H9 (cell line): Measurements from ENCODE around the gene RAB26. TPM values are rescaled to one million over a fixed set of nuclear protein-coding genes. Genes with fewer than 3 reads are reported as not detected.

Experiments used
- DNase-seq: peaks from one replicate; pipeline ENCODE4 v3.0.0-alpha.2; 2017
- H2AFZ ChIP-seq: one replicate; pipeline ENCODE4 v1.6.1; 2013; ENCODE audit warnings: mild to moderate bottlenecking, low read length, control low read depth, moderate library complexity
- H2AK5ac ChIP-seq: 2 replicates; pipeline ENCODE4 v1.6.1; 2013; ENCODE audit warnings: low read length, control low read depth, mixed read lengths; ENCODE audit not compliant: insufficient read length
- H2BK120ac ChIP-seq: one replicate; pipeline ENCODE4 v1.6.1; 2013; ENCODE audit warnings: low read depth, mild to moderate bottlenecking, low read length, control low read depth, inconsistent platforms; ENCODE audit not compliant: poor library complexity, severe bottlenecking
- H2BK12ac ChIP-seq: 2 replicates; pipeline ENCODE4 v1.6.1; 2013; ENCODE audit warnings: low read length, control low read depth, mixed read lengths, low read depth; ENCODE audit not compliant: insufficient read length
- H2BK15ac ChIP-seq: 2 replicates; pipeline ENCODE4 v1.6.1; 2013; ENCODE audit warnings: low read depth, low read length, control low read depth
- H2BK20ac ChIP-seq: one replicate; pipeline ENCODE4 v1.6.1; 2013; ENCODE audit warnings: low read depth, mild to moderate bottlenecking, low read length, control low read depth, inconsistent platforms; ENCODE audit not compliant: poor library complexity, severe bottlenecking
- H2BK5ac ChIP-seq: 2 replicates; pipeline ENCODE4 v1.6.1; 2013; ENCODE audit warnings: low read length, control low read depth, mixed read lengths; ENCODE audit not compliant: insufficient read length
- H3K14ac ChIP-seq: 2 replicates; pipeline ENCODE4 v1.6.1; 2013; ENCODE audit warnings: low read length, control low read depth; ENCODE audit not compliant: insufficient read depth
- H3K18ac ChIP-seq: 2 replicates; pipeline ENCODE4 v1.6.1; 2013; ENCODE audit warnings: low read depth, mild to moderate bottlenecking, mixed read lengths, low read length, control low read depth; ENCODE audit not compliant: insufficient read length
- H3K23ac ChIP-seq: 2 replicates; pipeline ENCODE4 v1.6.1; 2013; ENCODE audit warnings: low read length, control low read depth, mixed read lengths, low read depth; ENCODE audit not compliant: insufficient read length
- H3K23me2 ChIP-seq: 2 replicates; pipeline ENCODE4 v1.6.1; 2013; ENCODE audit warnings: low read depth, mild to moderate bottlenecking, mixed read lengths, low read length, control low read depth; ENCODE audit not compliant: insufficient read length, poor library complexity, severe bottlenecking
- H3K27ac ChIP-seq: 2 replicates; pipeline ENCODE4 v1.5.1; 2013; ENCODE audit warnings: low read length, control low read depth, mixed read lengths, low read depth; ENCODE audit not compliant: insufficient read length
- H3K27me3 ChIP-seq: 2 replicates; pipeline ENCODE4 v1.6.1; 2013; ENCODE audit warnings: low read length, control low read depth, inconsistent platforms; ENCODE audit not compliant: insufficient read depth
- H3K4ac ChIP-seq: 2 replicates; pipeline ENCODE4 v1.6.1; 2013; ENCODE audit warnings: low read depth, mild to moderate bottlenecking, control low read depth, inconsistent platforms, low read length, moderate library complexity
- H3K4me1 ChIP-seq: 2 replicates; pipeline ENCODE4 v1.6.1; 2013; ENCODE audit warnings: low read length, control low read depth, inconsistent platforms; ENCODE audit not compliant: insufficient read depth
- H3K4me2 ChIP-seq: 2 replicates; pipeline ENCODE4 v1.6.1; 2013; ENCODE audit warnings: low read length, control low read depth, mixed read lengths; ENCODE audit not compliant: insufficient read length, insufficient read depth
- H3K56ac ChIP-seq: 2 replicates; pipeline ENCODE4 v1.6.1; 2013; ENCODE audit warnings: low read depth, mild to moderate bottlenecking, mixed read lengths, low read length, control low read depth; ENCODE audit not compliant: insufficient read length
- H3K79me1 ChIP-seq: 2 replicates; pipeline ENCODE4 v1.6.1; 2013; ENCODE audit warnings: low read depth, mild to moderate bottlenecking, moderate library complexity, low read length, control low read depth, inconsistent platforms; ENCODE audit not compliant: insufficient read depth, poor library complexity, severe bottlenecking
- H3K79me2 ChIP-seq: 2 replicates; pipeline ENCODE4 v1.6.1; 2013; ENCODE audit warnings: low read length, control low read depth, inconsistent platforms; ENCODE audit not compliant: insufficient read depth
- H3K9ac ChIP-seq: 2 replicates; pipeline ENCODE4 v1.6.1; 2013; ENCODE audit warnings: low read length, control low read depth, mixed read lengths; ENCODE audit not compliant: insufficient read length; ENCODE audit errors: extremely low read depth
- H3K9me3 ChIP-seq: one replicate; pipeline ENCODE4 v1.6.1; 2013; ENCODE audit warnings: low read depth, low read length, inconsistent platforms; ENCODE audit not compliant: control insufficient read depth
- H3T11ph ChIP-seq: one replicate; pipeline ENCODE4 v1.6.1; 2013; ENCODE audit warnings: mild to moderate bottlenecking, low read length, control low read depth, inconsistent platforms
- H4K20me1 ChIP-seq: one replicate; pipeline ENCODE4 v1.6.1; 2013; ENCODE audit not compliant: control insufficient read depth, insufficient read length, insufficient read depth
- H4K5ac ChIP-seq: 2 replicates; pipeline ENCODE4 v1.6.1; 2013; ENCODE audit warnings: low read depth, mild to moderate bottlenecking, mixed read lengths, low read length, control low read depth; ENCODE audit not compliant: insufficient read length
- H4K8ac ChIP-seq: replicated peaks from 2 replicates; pipeline ENCODE4 v1.6.1; 2013; ENCODE audit warnings: low read length, control low read depth, mixed read lengths, low read depth; ENCODE audit not compliant: insufficient read length
- H4K91ac ChIP-seq: 2 replicates; pipeline ENCODE4 v1.6.1; 2013; ENCODE audit warnings: low read depth, mild to moderate bottlenecking, moderate library complexity, mixed read lengths, low read length, control low read depth; ENCODE audit not compliant: insufficient read length
- H3K27ac Mint-ChIP-seq, 3 experiments: 2 replicates in 2 of 3; 3 replicates in 1 of 3; pipeline ENCODE4 v1.8.0; 2020 to 2021; ENCODE audit warnings: mixed read lengths in 3 of 3, mild to moderate bottlenecking in 1 of 3, moderate library complexity in 1 of 3
- H3K27me3 Mint-ChIP-seq: 2 replicates; pipeline ENCODE4 v1.8.0; 2021; ENCODE audit warnings: low read depth, mild to moderate bottlenecking, moderate library complexity, mixed read lengths
- H3K36me3 Mint-ChIP-seq, 3 experiments: 2 replicates in 2 of 3; 3 replicates in 1 of 3; pipeline ENCODE4 v1.8.0; 2020 to 2021; ENCODE audit warnings: low read depth in 3 of 3, mixed read lengths in 3 of 3; ENCODE audit not compliant: insufficient read depth in 1 of 3
- H3K4me1 Mint-ChIP-seq, 2 experiments: 2 replicates each; pipeline ENCODE4 v1.8.0; 2020; ENCODE audit warnings: mixed read lengths in 2 of 2
- H3K4me3 Mint-ChIP-seq, 2 experiments: 2 replicates in 1 of 2; 3 replicates in 1 of 2; pipeline ENCODE4 v1.8.0; 2020 to 2021; ENCODE audit warnings: mild to moderate bottlenecking in 2 of 2, mixed read lengths in 2 of 2, moderate library complexity in 1 of 2
- H3K9me3 Mint-ChIP-seq, 2 experiments: 2 replicates in 1 of 2; 3 replicates in 1 of 2; pipeline ENCODE4 v1.8.0; 2020; ENCODE audit warnings: mild to moderate bottlenecking in 2 of 2, mixed read lengths in 2 of 2, moderate library complexity in 1 of 2
- CTCF ChIP-seq: fragments of 200-600 bp; sonication (generic); conservative IDR thresholded peaks from 3 replicates; pipeline ENCODE4 v1.8.0; 2021; ENCODE audit warnings: antibody characterized with exemption, mild to moderate bottlenecking
- WGBS: extraction: QIAGEN DNeasy Blood & Tissue Kit; methylation state at CpG from one replicate; pipeline ENCODE4 v1.1.7; 2013; ENCODE audit warnings: missing lambda C conversion rate, low lambda C conversion rate, mixed read lengths; ENCODE audit not compliant: insufficient read length; ENCODE audit errors: extremely low coverage; 5-methylcytosine and 5-hydroxymethylcytosine counted together
- total RNA-seq: library from RNA; stranded (reverse); gene quantifications from 2 replicates; pipeline ENCODE4 v1.2.1, GENCODE V29; 2021

The RAB26 gene
- total RNA-seq, 1 experiment from 2014 or later, result 2.4 TPM

- no peak overlapping the region for H2BK12ac ChIP-seq
- H3K23me2 ChIP-seq, result peaks cover 7% of the 10 kb centered on the region
- no peak overlapping the region for H3K23ac ChIP-seq
- no peaks in the 10 kb centered on the region for H3K36me3 Mint-ChIP-seq
- no CpG with 5 or more reads among the region's 16 CpGs for WGBS
- H4K5ac ChIP-seq, result no peak overlapping the region
- no peak overlapping the region for H3T11ph ChIP-seq
- no peak overlapping the region for H3K18ac ChIP-seq
- H4K20me1 ChIP-seq, result no peaks in the 10 kb centered on the region
- peaks cover 8% of the 10 kb centered on the region; the same call in 1 of the 2 replicates for H3K27me3 ChIP-seq
- H3K4me1 ChIP-seq, result no peaks in the 10 kb centered on the region
- no peak overlapping the region for H2BK5ac ChIP-seq
- no peak overlapping the region; a peak in 1 of 5 replicates for H3K4me3 Mint-ChIP-seq
- H2BK20ac ChIP-seq, result no peak overlapping the region
- H3K14ac ChIP-seq, result no peak overlapping the region; the same call in 1 of the 2 replicates
- H3K79me1 ChIP-seq, result no peaks in the 10 kb centered on the region
- DNase-seq, result no peak
- no peak overlapping the region for H3K4ac ChIP-seq
- H3K9me3 ChIP-seq, result no peaks in the 10 kb centered on the region
- no peak overlapping the region; a peak in 2 of 7 replicates for H3K27ac Mint-ChIP-seq
- no peak for TF ChIP-seq CTCF
- no peak overlapping the region for H2AK5ac ChIP-seq
- H4K91ac ChIP-seq, result no peak overlapping the region
- no peak overlapping the region for H3K9ac ChIP-seq
- H3K9me3 Mint-ChIP-seq, result no peaks in the 10 kb centered on the region
- H3K4me2 ChIP-seq, result no peak overlapping the region
- H2BK15ac ChIP-seq, result no peak overlapping the region
- H3K27ac ChIP-seq, result no peak overlapping the region
- no peak overlapping the region for H2BK120ac ChIP-seq
- H2AFZ ChIP-seq, result no peak overlapping the region
- H3K79me2 ChIP-seq, result no peaks in the 10 kb centered on the region
- H3K27me3 Mint-ChIP-seq, result peaks cover 27% of the 10 kb centered on the region
- H4K8ac ChIP-seq, result no peak overlapping the region
- H3K56ac ChIP-seq, result no peak overlapping the region
- H3K4me1 Mint-ChIP-seq, result peaks cover 4 to 6% of the 10 kb centered on the region in 2 experiments; a peak in 1 of 4 replicates
Observed at GRCh38 chr16:2194166-2194834, 45.9 kb downstream of the RAB26 start.
